HepG2 (cell line): ENCODE results near the gene CMIP. TPM values are rescaled to one million over a fixed set of nuclear protein-coding genes. Genes with fewer than 3 reads are reported as not detected.
A peak's percentile ranks its signal among the peaks of the same experiment; 100 is the strongest.

Experiments used
- AKAP8 ChIP-seq: sonication (generic); formaldehyde crosslinking; IDR thresholded peaks from 2 replicates; pipeline ENCODE4 v1.5.1; 2020; ENCODE audit warnings: mild to moderate bottlenecking, missing genetic modification reagents
- ATF6 ChIP-seq: sonication (generic); formaldehyde crosslinking; conservative IDR thresholded peaks from 2 replicates; pipeline ENCODE4 v1.4.0; 2020; ENCODE audit warnings: missing genetic modification reagents
- BRD4 ChIP-seq: sonication (generic); formaldehyde crosslinking; IDR thresholded peaks from 2 replicates; pipeline ENCODE4 v1.4.0; 2020; ENCODE audit warnings: missing genetic modification reagents
- DMAP1 ChIP-seq: IDR thresholded peaks from 2 replicates; pipeline ENCODE4 v1.6.1; 2016
- DZIP1 ChIP-seq: sonication (generic); formaldehyde crosslinking; IDR thresholded peaks from 2 replicates; pipeline ENCODE4 v1.5.0; 2020; ENCODE audit warnings: mild to moderate bottlenecking, missing genetic modification reagents
- HMGXB4 ChIP-seq, 2 experiments: sonication (generic) in 1 of 2; formaldehyde crosslinking in 1 of 2; IDR thresholded peaks; 2 replicates each; pipeline versions ENCODE4 v1.4.0 to v1.6.1; 2018 to 2020; ENCODE audit warnings: missing genetic modification reagents in 2 of 2, borderline replicate concordance in 1 of 2, low read depth in 1 of 2, mild to moderate bottlenecking in 1 of 2, missing biosample characterization in 1 of 2
- HNRNPUL1 ChIP-seq: fragments of 200-400 bp; formaldehyde crosslinking; IDR thresholded peaks from 2 replicates; pipeline ENCODE4 v1.6.1; 2017; ENCODE audit warnings: low read depth, mild to moderate bottlenecking, low read length, moderate library complexity
- NKX3-1 ChIP-seq: sonication (generic); formaldehyde crosslinking; IDR thresholded peaks from 2 replicates; pipeline ENCODE4 v1.5.0; 2020; ENCODE audit warnings: missing genetic modification reagents
- POLR2AphosphoS2 ChIP-seq: IDR thresholded peaks from 2 replicates; pipeline ENCODE4 v1.6.1; 2011; ENCODE audit warnings: low read depth, low read length, improper control_type of control experiment
- RAD51 ChIP-seq: fragments of 450-650 bp; IDR thresholded peaks from 2 replicates; pipeline ENCODE4 v1.6.1; 2016; ENCODE audit warnings: borderline replicate concordance
- STAT5B ChIP-seq: sonication (generic); formaldehyde crosslinking; IDR thresholded peaks from 2 replicates; pipeline ENCODE4 v1.4.0; 2020; ENCODE audit warnings: missing genetic modification reagents
- TCF12 ChIP-seq, 2 experiments: fragments of 450-650 bp in 1 of 2; sonication (generic) in 1 of 2; formaldehyde crosslinking in 1 of 2; IDR thresholded peaks; 2 replicates each; pipeline versions ENCODE4 v1.6.1 to v1.8.0; 2017 to 2022; ENCODE audit warnings: antibody characterized with exemption in 1 of 2, mild to moderate bottlenecking in 1 of 2, missing genetic modification reagents in 1 of 2, moderate library complexity in 1 of 2
- TFDP2 ChIP-seq: sonication (generic); formaldehyde crosslinking; IDR thresholded peaks from 2 replicates; pipeline ENCODE4 v1.4.0; 2020; ENCODE audit warnings: missing genetic modification reagents
- ZBTB46 ChIP-seq: sonication (generic); formaldehyde crosslinking; IDR thresholded peaks from 2 replicates; pipeline ENCODE4 v1.4.0; 2020; ENCODE audit warnings: mild to moderate bottlenecking, missing genetic modification reagents, borderline replicate concordance
- ZFP90 ChIP-seq: sonication (generic); formaldehyde crosslinking; IDR thresholded peaks from 2 replicates; pipeline ENCODE4 v1.8.0; 2022; ENCODE audit warnings: missing genetic modification reagents, mild to moderate bottlenecking, inconsistent platforms, borderline replicate concordance
- ZKSCAN5 ChIP-seq: sonication (generic); formaldehyde crosslinking; IDR thresholded peaks from 2 replicates; pipeline ENCODE4 v1.5.1; 2020; ENCODE audit warnings: mild to moderate bottlenecking, missing genetic modification reagents
- ZNF136 ChIP-seq: sonication (generic); formaldehyde crosslinking; IDR thresholded peaks from 2 replicates; pipeline ENCODE4 v1.8.1; 2022; ENCODE audit warnings: low read depth, mild to moderate bottlenecking, moderate library complexity, missing genetic modification reagents
- ZNF253 ChIP-seq: sonication (generic); formaldehyde crosslinking; IDR thresholded peaks from 2 replicates; pipeline ENCODE4 v1.8.0; 2022; ENCODE audit warnings: mild to moderate bottlenecking, missing genetic modification reagents, borderline replicate concordance
- ZNF296 ChIP-seq: sonication (generic); formaldehyde crosslinking; conservative IDR thresholded peaks from 2 replicates; pipeline ENCODE4 v1.5.0; 2020; ENCODE audit warnings: mild to moderate bottlenecking, missing genetic modification reagents
- polyA plus RNA-seq, 8 experiments: library from polyadenylated mRNA; depleted of rRNA in 3 of 8; stranded (reverse) in 7 of 8; unstranded in 1 of 8; fragments of >200 nt; fragmentation: Illumina TruSeq in 4 of 8; extraction: Trizol in 4 of 8; gene quantifications; 2 replicates each; pipeline versions ENCODE4 v1.2.1 to v1.2.3, GENCODE V29; 2011 to 2016; ENCODE audit warnings: low read depth in 4 of 8, missing spikeins in 1 of 8, mixed read lengths in 1 of 8; ENCODE audit not compliant: insufficient read depth in 1 of 8
- total RNA-seq, 5 experiments: library from RNA; depleted of rRNA; stranded (reverse); fragments of >200 nt; fragmentation: Illumina TruSeq; extraction: Trizol; gene quantifications; 2 replicates each; pipeline ENCODE4 v1.2.3, GENCODE V29; 2016; ENCODE audit warnings: low read depth in 1 of 5

CMIP gene
- total and polyA plus RNA-seq, 2 of the 13 experiments (the other 11 are each of a cell fraction or from before 2014, with no cell fraction given) = 10.9 to 18.1 TPM

GRCh38 chr16:81553080-81553813 is 108.6 kb downstream of the CMIP start (continued):
- no peak for TF ChIP-seq ATF6
- peak in 1 of 2 experiments; percentile 64; a peak in 2 of 4 replicates for TF ChIP-seq HMGXB4 (CRISPR knock-in tag; IDR thresholded peaks at IDR 0.05; ENCODE audit: borderline replicate concordance in 1 of 2, low read depth in 1 of 2)
- TF ChIP-seq ZKSCAN5 (CRISPR knock-in tag) = no peak
- no peak for TF ChIP-seq RAD51
- no peak for TF ChIP-seq STAT5B (CRISPR knock-in tag)
- TF ChIP-seq BRD4 = 0 out of 2 replicates have a peak, but pooled peaks have one; percentile 33
- peak; percentile 74 for TF ChIP-seq AKAP8 (CRISPR knock-in tag)
- no peak for TF ChIP-seq POLR2AphosphoS2
- TF ChIP-seq ZFP90 (CRISPR knock-in tag) = peak; percentile 45; the same call in 1 of the 2 replicates
- TF ChIP-seq ZBTB46 = peak; percentile 96
- 0 out of 2 replicates have a peak, but pooled peaks have one; percentile 50 for TF ChIP-seq ZNF296
- TF ChIP-seq HNRNPUL1 = no peak
- TF ChIP-seq TCF12 (IDR thresholded peaks at IDR 0.05) = no peak
- no peak for TF ChIP-seq TCF12 (CRISPR knock-in tag; IDR thresholded peaks at IDR 0.05)
- TF ChIP-seq DZIP1 (CRISPR knock-in tag) = peak; percentile 78; the same call in 1 of the 2 replicates
- peak; percentile 68; the same call in 1 of the 2 replicates for TF ChIP-seq DMAP1
- no peak for TF ChIP-seq ZNF253
- TF ChIP-seq NKX3-1 = no peak
- TF ChIP-seq TFDP2 (CRISPR knock-in tag) = peak; percentile 67
- TF ChIP-seq ZNF136 (CRISPR knock-in tag) = no peak; the same call in 1 of the 2 replicates
